Measurements from ENCODE around the gene MTHFD2.
"Not testable (repeated sequence)": the region's sequence is repeated elsewhere in the genome, so short reads cannot be mapped to it uniquely, and the experiment has no call there.

Gene MTHFD2

GRCh38 chr2:74198023-74198460, 373 bp upstream of the MTHFD2 start:
- no peak for DNase-seq

- DNase-seq = no peak
Measured at GRCh38 chr2:74199275-74199701, 873 bp downstream of the MTHFD2 start.

GRCh38 chr2:74199871-74200305, 1.5 kb downstream of the MTHFD2 start:
- DNase-seq = peak; percentile 49

GRCh38 chr2:74201196-74201595, 2.8 kb downstream of the MTHFD2 start:
- no peak for DNase-seq

- DNase-seq = no peak
Measured at GRCh38 chr2:74201596-74201995, 3.2 kb downstream of the MTHFD2 start.

GRCh38 chr2:74204436-74204835, 6.0 kb downstream of the MTHFD2 start:
- no peak for DNase-seq

GRCh38 chr2:74205113-74205512, 6.7 kb downstream of the MTHFD2 start:
- DNase-seq = no peak

GRCh38 chr2:74205596-74205995, 7.2 kb downstream of the MTHFD2 start:
- DNase-seq = no peak

GRCh38 chr2:74206180-74206688, 7.8 kb downstream of the MTHFD2 start:
- peak; percentile 35 for DNase-seq

GRCh38 chr2:74212702-74213410, 14.4 kb downstream of the MTHFD2 start:
- DNase-seq = no peak

- DNase-seq = not testable (repeated sequence)
Measured at GRCh38 chr2:74215771-74216170, 17.4 kb downstream of the MTHFD2 start.

- no peak for DNase-seq
Measured at GRCh38 chr2:74216642-74217041, 18.2 kb downstream of the MTHFD2 start.

- no peak for DNase-seq
Measured at GRCh38 chr2:74219846-74220486, 21.6 kb downstream of the MTHFD2 start.

GRCh38 chr2:74221091-74221490, 22.7 kb downstream of the MTHFD2 start:
- DNase-seq = no peak

GRCh38 chr2:74221604-74222299, 23.3 kb downstream of the MTHFD2 start:
- DNase-seq = no peak

GRCh38 chr2:74222300-74222650, 23.9 kb downstream of the MTHFD2 start:
- no peak for DNase-seq

GRCh38 chr2:74223941-74224770, 25.7 kb downstream of the MTHFD2 start:
- DNase-seq = no peak

- DNase-seq = no peak
Measured at GRCh38 chr2:74225698-74226459, 27.5 kb downstream of the MTHFD2 start.

- no peak for DNase-seq
Measured at GRCh38 chr2:74226648-74227213, 28.3 kb downstream of the MTHFD2 start.

GRCh38 chr2:74227646-74228045, 29.2 kb downstream of the MTHFD2 start:
- DNase-seq = no peak

GRCh38 chr2:74228772-74229171, 30.4 kb downstream of the MTHFD2 start:
- no peak for DNase-seq

- not testable (repeated sequence) for DNase-seq
Measured at GRCh38 chr2:74229865-74230264, 31.4 kb downstream of the MTHFD2 start.
